ENCODE data around the gene AFAP1.

The AFAP1 gene

DNA sequence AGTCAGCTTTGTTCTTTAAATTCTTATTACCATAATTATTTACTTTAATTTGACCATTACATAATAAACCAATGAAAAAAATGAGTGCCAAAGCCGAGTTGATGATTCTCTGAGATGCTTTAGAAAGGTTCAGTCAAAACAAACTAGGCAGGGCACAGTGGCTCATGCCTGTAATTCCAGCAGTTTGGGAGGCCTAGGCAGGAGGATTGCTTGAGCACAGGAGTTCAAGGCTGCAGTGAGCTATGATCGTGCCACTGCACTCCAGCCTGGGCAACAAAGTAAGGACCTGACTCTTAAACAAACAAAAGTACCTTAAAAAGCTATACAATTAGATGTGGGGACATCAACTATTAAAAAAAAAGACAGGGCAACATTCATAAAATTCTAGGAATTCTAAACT is 75.0 kb downstream of the AFAP1 start:
- TF ChIP-seq, protein P1, sequence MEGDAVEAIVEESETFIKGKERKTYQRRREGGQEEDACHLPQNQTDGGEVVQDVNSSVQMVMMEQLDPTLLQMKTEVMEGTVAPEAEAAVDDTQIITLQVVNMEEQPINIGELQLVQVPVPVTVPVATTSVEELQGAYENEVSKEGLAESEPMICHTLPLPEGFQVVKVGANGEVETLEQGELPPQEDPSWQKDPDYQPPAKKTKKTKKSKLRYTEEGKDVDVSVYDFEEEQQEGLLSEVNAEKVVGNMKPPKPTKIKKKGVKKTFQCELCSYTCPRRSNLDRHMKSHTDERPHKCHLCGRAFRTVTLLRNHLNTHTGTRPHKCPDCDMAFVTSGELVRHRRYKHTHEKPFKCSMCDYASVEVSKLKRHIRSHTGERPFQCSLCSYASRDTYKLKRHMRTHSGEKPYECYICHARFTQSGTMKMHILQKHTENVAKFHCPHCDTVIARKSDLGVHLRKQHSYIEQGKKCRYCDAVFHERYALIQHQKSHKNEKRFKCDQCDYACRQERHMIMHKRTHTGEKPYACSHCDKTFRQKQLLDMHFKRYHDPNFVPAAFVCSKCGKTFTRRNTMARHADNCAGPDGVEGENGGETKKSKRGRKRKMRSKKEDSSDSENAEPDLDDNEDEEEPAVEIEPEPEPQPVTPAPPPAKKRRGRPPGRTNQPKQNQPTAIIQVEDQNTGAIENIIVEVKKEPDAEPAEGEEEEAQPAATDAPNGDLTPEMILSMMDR (IDR thresholded peaks at IDR 0.05): no peak
- no peak overlapping the region for H3K4me3 ChIP-seq
- no peak for DNase-seq (ENCODE audit: low spot score)
- no peak overlapping the region for H3K27ac ChIP-seq

DNA sequence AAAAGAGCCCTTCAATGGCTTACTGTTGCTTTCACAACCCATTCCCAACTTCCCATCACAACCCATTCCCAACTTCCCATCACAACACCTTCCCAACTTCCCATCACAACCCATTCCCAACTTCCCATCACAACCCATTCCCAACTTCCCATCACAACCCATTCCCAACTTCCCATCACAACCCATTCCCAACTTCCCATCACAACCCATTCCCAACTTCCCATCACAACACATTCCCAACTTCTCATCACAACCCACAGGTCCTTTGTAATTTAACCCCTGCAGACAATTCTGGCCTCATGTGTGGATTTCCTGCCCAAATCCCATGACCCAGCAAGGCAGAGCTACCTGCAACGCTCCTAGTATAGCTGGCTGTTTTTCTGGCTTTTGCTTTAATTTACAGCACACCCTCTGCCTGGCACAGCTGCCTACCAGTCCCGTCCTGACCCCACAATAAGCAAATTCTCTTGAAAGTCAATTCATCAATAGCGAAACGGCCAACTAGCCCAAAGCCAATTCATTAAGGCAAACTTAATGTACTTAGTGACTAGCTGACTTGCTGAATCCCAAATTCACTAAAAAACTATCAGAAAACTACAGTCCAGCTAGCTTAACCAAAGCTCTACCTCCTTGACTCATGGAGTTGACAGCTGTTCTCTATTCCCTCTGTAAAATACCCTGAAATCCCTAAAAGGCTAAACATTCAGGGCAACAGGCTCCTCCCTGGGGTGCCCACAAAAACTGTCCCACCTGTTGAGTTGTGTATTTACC is 75.6 kb downstream of the AFAP1 start:
- TF ChIP-seq, protein P1 (IDR thresholded peaks at IDR 0.05): no peak
- no peak for DNase-seq (ENCODE audit: low spot score)
- Histone ChIP-seq H3K27ac (no peak overlapping the region), H3K4me3 (no peak overlapping the region)

DNA sequence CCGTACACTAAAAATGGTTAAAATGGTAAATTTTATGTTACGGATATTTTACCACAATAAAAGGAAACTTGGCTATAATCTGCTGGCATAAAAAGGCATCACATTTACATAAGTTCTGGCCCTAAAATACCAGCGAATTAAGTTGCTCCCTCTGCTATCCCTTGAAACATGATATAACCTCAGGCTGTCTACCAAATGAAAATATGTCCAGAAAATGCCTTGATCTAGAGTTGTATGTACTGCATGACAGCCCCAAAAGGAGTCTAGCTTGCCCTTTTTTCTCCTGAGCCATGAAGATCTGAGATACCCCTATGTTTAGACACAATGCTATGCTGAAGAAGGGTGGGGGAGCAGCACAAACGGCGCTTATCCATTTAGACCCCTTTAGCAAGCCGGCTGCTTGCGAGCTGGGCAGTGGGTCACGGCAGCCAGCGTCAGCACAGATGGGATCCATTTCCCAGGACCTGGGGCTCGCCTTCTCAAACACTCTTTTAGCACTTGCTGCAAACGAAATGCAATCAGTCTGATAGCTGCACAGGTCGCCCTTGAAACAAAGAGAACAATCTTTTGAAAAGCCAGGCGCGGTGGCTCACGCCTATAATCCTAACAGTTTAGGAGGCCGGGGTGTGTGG is 77.0 kb downstream of the AFAP1 start:
- no peak overlapping the region for H3K4me3 ChIP-seq
- no peak overlapping the region for H3K27ac ChIP-seq
- no peak for DNase-seq (ENCODE audit: low spot score)
- TF ChIP-seq, protein P1 (IDR thresholded peaks at IDR 0.05): no peak

DNA sequence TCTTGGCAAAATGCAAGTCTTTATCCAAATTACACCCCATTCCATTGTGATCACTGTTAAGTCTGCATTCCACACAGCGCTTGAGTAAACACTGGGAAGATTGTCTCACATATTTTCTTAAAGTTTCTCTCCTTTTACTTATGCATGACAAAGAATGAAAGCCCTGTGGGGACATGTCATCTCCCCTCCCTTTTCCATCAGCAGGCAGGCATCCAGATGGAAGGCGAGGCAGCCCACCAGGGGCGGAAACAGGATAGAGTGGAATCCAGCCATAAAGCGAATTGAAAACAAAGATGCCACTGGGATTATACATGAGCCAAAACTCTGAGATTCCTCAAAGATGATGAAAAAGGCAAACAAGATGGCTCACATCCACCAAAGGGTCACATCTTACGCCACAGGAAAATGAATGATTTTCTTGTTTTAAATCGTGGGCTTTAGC is 78.2 kb downstream of the AFAP1 start:
- no peak for DNase-seq (ENCODE audit: low spot score)
- H3K27ac ChIP-seq: peak overlapping the region in 1 of 2 donors; percentile 5
- no peak overlapping the region for H3K4me3 ChIP-seq
- TF ChIP-seq, protein P1 (IDR thresholded peaks at IDR 0.05): no peak

DNA sequence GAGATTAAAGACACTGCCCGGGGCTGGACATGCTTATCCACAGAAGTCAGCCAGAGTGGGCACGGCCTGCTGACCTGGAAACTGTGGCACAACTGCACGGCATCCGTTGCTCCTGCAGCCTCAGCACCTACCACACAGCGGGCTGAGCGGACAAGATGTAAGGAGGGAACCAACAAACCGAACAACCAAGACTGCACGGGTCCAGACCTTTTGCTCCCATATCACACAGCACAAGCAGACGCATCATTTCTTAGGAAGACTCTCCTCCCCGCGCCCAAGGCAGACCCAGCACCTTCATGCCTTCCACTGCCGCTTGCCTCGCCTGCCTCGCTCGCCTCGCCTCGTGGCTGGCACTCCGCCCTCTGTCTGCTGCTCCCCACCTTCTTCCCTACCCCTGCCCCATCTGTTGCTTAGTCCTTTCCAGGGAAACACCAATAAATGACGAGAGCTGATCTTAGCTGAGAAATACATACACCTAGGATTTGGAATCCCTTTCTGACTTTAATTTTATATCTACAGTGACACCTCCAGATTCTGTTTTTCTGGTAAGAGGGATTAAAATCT is 79.0 kb downstream of the AFAP1 start:
- DNase-seq (ENCODE audit: low spot score): no peak
- Histone ChIP-seq H3K4me3 (no peak overlapping the region), H3K27ac (no peak overlapping the region)
- TF ChIP-seq, protein P1 (IDR thresholded peaks at IDR 0.05): no peak

DNA sequence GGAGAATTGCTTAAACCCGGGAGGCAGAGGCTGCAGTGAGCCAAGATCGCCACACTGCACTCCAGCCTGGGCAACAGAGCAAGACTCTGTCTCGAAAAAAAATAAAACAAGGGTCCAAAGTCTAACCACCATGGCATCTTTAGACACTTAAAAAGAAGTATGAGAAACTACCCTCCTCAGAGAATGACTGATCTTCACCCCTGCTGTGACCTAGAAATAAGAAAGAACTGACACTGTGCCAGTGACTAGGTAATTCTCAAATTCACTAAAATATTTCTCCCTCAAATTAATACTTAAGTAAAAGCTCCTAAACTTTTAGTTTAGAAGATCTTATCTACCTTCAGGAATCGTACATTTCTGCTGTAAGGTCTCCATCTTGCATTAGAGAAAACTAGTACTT is 80.3 kb downstream of the AFAP1 start:
- H3K27ac ChIP-seq: no peak overlapping the region
- TF ChIP-seq, protein P1 (IDR thresholded peaks at IDR 0.05): no peak
- DNase-seq (ENCODE audit: low spot score): no peak
- H3K4me3 ChIP-seq: no peak overlapping the region
